Esophagus (tissue), 2 donors: Measurements from ENCODE around the gene SDS. TPM values are rescaled to one million over a fixed set of nuclear protein-coding genes. Genes with fewer than 3 reads are reported as not detected.
"Not testable (repeated sequence)": the region's sequence is repeated elsewhere in the genome, so short reads cannot be mapped to it uniquely, and the experiment has no call there.

ENCODE experiments used
- H3K27ac ChIP-seq, 2 donors: one replicate each; pipeline ENCODE4 v1.5.1; 2013; ENCODE audit warnings: low read depth in 2 of 2, mild to moderate bottlenecking in 2 of 2, inconsistent platforms in 1 of 2, low read length in 1 of 2, moderate library complexity in 1 of 2
- H3K27me3 ChIP-seq, 2 donors: one replicate each; pipeline ENCODE4 v1.6.1; 2013; ENCODE audit warnings: low read length in 2 of 2, control low read depth in 1 of 2, mild to moderate bottlenecking in 1 of 2; ENCODE audit not compliant: insufficient read depth in 2 of 2, control insufficient read depth in 1 of 2
- H3K36me3 ChIP-seq, 2 donors: one replicate each; pipeline ENCODE4 v1.6.1; 2013; ENCODE audit warnings: low read length in 1 of 2; ENCODE audit not compliant: control insufficient read depth in 2 of 2, insufficient read depth in 2 of 2
- H3K4me1 ChIP-seq, 2 donors: one replicate each; pipeline ENCODE4 v1.6.1; 2013; ENCODE audit warnings: low read length in 1 of 2; ENCODE audit not compliant: control insufficient read depth in 2 of 2, insufficient read depth in 2 of 2
- H3K4me3 ChIP-seq, 2 donors: one replicate each; pipeline ENCODE4 v1.5.1; 2013; ENCODE audit warnings: low read length in 2 of 2, mild to moderate bottlenecking in 2 of 2, low read depth in 1 of 2, moderate library complexity in 1 of 2
- H3K9me3 ChIP-seq, 2 donors: one replicate each; pipeline ENCODE4 v1.6.1; 2013; ENCODE audit warnings: mild to moderate bottlenecking in 2 of 2, low read depth in 1 of 2, low read length in 1 of 2, moderate library complexity in 1 of 2; ENCODE audit not compliant: control insufficient read depth in 2 of 2, insufficient read depth in 1 of 2
- WGBS, 2 donors: extraction: QIAGEN DNeasy Blood & Tissue Kit; methylation state at CpG; one replicate each; pipeline ENCODE4 v1.1.7; 2013; 5-methylcytosine and 5-hydroxymethylcytosine counted together
- polyA plus RNA-seq, 2 donors: library from polyadenylated mRNA; stranded (reverse); fragments of 200-250 nt; gene quantifications; one replicate each; pipeline ENCODE4 v1.2.3, GENCODE V29; 2013
- donor health status: healthy with polysubstance abuse.
- donor health status: Bipolar disorder and iron deficiency.

The SDS gene
- polyA plus RNA-seq, 2 donors, result 0.09 TPM; not detected in 1

GRCh38 chr12:113359133-113359938, 44.4 kb downstream of the SDS start:
- peaks cover 0 to 6% of the 10 kb centered on the region in 2 donors for H3K4me1 ChIP-seq
- H3K4me3 ChIP-seq, result peak overlapping the region; percentile 70 to 90
- no peaks in the 10 kb centered on the region for H3K9me3 ChIP-seq
- WGBS, 2 donors, result 30 to 42% methylated on average over 11 of the region's 11 CpGs
- no peaks in the 10 kb centered on the region for H3K27me3 ChIP-seq
- peak overlapping the region; percentile 74 to 85 for H3K27ac ChIP-seq
- no peaks in the 10 kb centered on the region for H3K36me3 ChIP-seq

GRCh38 chr12:113358381-113359132, 45.1 kb downstream of the SDS start, which contains the start of gene PLBD2:
Gene PLBD2 (plus strand): TSS chr12:113358587. CDS start chr12:113358601, 14 bp downstream.
- H3K9me3 ChIP-seq, result no peaks in the 10 kb centered on the region
- H3K4me3 ChIP-seq, result peak within 1 kb of the TSS; percentile 70 to 90
- H3K4me1 ChIP-seq, result peaks cover 0 to 6% of the 10 kb centered on the region in 2 donors
- H3K36me3 ChIP-seq, result no peaks in the 10 kb centered on the region
- no peaks in the 10 kb centered on the region for H3K27me3 ChIP-seq
- H3K27ac ChIP-seq, result peak within 1 kb of the TSS; percentile 74 to 85
- 1% methylated on average over 66 to 67 of the region's 67 CpGs for WGBS, 2 donors

GRCh38 chr12:113354192-113354591, 49.5 kb downstream of the SDS start:
- WGBS, 2 donors, result 90 to 92% methylated on average over 7 of the region's 7 CpGs
- not testable (repeated sequence) for H3K27me3 ChIP-seq, H3K36me3 ChIP-seq, H3K4me1 ChIP-seq, H3K27ac ChIP-seq, H3K9me3 ChIP-seq, H3K4me3 ChIP-seq

GRCh38 chr12:113351089-113351488, 52.6 kb downstream of the SDS start:
- Histone ChIP-seq H3K27me3 (no peaks in the 10 kb centered on the region), H3K9me3 (no peaks in the 10 kb centered on the region), H3K4me3 (no peak overlapping the region), H3K36me3 (no peaks in the 10 kb centered on the region), H3K27ac (no peak overlapping the region), H3K4me1 (no peaks in the 10 kb centered on the region)

GRCh38 chr12:113348849-113349536, 54.7 kb downstream of the SDS start:
- 59 to 69% methylated on average over 19 of the region's 19 CpGs for WGBS, 2 donors
- H3K4me3 ChIP-seq, result no peak overlapping the region
- no peak overlapping the region for H3K27ac ChIP-seq
- H3K9me3 ChIP-seq, result no peaks in the 10 kb centered on the region
- H3K27me3 ChIP-seq, result no peaks in the 10 kb centered on the region
- H3K36me3 ChIP-seq, result no peaks in the 10 kb centered on the region
- no peaks in the 10 kb centered on the region for H3K4me1 ChIP-seq

- Histone ChIP-seq H3K4me1 (no peaks in the 10 kb centered on the region), H3K36me3 (no peaks in the 10 kb centered on the region)
- WGBS, 2 donors, result 61 to 81% methylated on average over 2 of the region's 2 CpGs
Observed at GRCh38 chr12:113347892-113348291, 55.8 kb downstream of the SDS start.

GRCh38 chr12:113347107-113347506, 56.6 kb downstream of the SDS start:
- WGBS, 2 donors, result 87 to 93% methylated on average over 3 of the region's 3 CpGs
- Histone ChIP-seq H3K27me3 (no peaks in the 10 kb centered on the region), H3K27ac (no peak overlapping the region), H3K4me1 (no peaks in the 10 kb centered on the region), H3K9me3 (no peaks in the 10 kb centered on the region), H3K36me3 (no peaks in the 10 kb centered on the region), H3K4me3 (no peak overlapping the region)

More at GRCh38 chr12:113347892-113348291, 55.8 kb downstream of the SDS start:
- Histone ChIP-seq H3K27me3 (no peaks in the 10 kb centered on the region), H3K4me3 (no peak overlapping the region), H3K9me3 (no peaks in the 10 kb centered on the region), H3K27ac (no peak overlapping the region)

- H3K4me1 ChIP-seq, result no peaks in the 10 kb centered on the region
- no peaks in the 10 kb centered on the region for H3K27me3 ChIP-seq
- no peaks in the 10 kb centered on the region for H3K36me3 ChIP-seq
- no peak overlapping the region for H3K27ac ChIP-seq
- WGBS, 2 donors, result 82 to 87% methylated on average over 5 of the region's 5 CpGs
- no peaks in the 10 kb centered on the region for H3K9me3 ChIP-seq
- no peak overlapping the region for H3K4me3 ChIP-seq
Observed at GRCh38 chr12:113346353-113346752, 57.3 kb downstream of the SDS start.

- WGBS, 2 donors, result 95 to 96% methylated on average over 6 of the region's 6 CpGs
- no peaks in the 10 kb centered on the region for H3K27me3 ChIP-seq
- no peaks in the 10 kb centered on the region for H3K36me3 ChIP-seq
- H3K4me1 ChIP-seq, result no peaks in the 10 kb centered on the region
- H3K27ac ChIP-seq, result no peak overlapping the region
- H3K9me3 ChIP-seq, result no peaks in the 10 kb centered on the region
- H3K4me3 ChIP-seq, result no peak overlapping the region
Observed at GRCh38 chr12:113345318-113345717, 58.4 kb downstream of the SDS start.
